Measurements from ENCODE around the gene C2CD3.
"Not testable (repeated sequence)": the region's sequence is repeated elsewhere in the genome, so short reads cannot be mapped to it uniquely, and the experiment has no call there.

The C2CD3 gene

DNA sequence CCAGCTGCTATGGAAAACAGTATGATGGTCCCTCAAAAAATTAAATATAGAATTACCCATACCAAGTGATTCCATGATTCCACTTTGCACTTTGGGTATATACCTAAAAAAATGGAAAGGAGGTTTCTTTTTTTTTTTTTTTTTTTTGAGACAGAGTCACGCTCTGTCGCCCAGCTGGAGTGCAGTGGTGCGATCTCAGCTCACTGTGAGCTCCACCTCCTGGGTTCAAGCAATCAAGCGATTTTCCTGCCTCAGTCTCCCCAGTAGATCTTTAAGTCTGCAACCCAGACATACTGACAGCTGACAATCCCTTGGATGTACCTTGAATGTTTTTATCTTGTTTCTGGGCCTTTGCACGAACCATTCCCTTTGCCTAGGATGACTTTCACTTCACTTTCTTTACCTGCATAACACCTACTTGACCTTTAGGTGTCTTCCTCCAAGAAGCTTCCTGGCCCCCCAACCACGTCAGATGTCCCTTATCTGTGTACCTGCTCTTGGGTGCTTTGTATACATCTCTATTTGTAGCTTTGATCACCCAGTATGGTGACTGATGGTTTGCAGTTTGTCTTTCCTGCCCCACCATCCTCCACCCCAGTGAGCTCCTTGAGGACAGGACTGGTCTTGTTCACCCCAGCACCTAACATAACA is 173.6 kb downstream of the C2CD3 start:
- no peak overlapping the region for H3K4me3 ChIP-seq (ENCODE audit: low read length)
- no peak for DNase-seq (ENCODE audit: low read depth, low spot score)

- H3K4me3 ChIP-seq (ENCODE audit: low read length), result no peak overlapping the region
- no peak for DNase-seq (ENCODE audit: low read depth, low spot score)
Measured at GRCh38 chr11:73996161-73996747, 174.5 kb downstream of the C2CD3 start.

DNA sequence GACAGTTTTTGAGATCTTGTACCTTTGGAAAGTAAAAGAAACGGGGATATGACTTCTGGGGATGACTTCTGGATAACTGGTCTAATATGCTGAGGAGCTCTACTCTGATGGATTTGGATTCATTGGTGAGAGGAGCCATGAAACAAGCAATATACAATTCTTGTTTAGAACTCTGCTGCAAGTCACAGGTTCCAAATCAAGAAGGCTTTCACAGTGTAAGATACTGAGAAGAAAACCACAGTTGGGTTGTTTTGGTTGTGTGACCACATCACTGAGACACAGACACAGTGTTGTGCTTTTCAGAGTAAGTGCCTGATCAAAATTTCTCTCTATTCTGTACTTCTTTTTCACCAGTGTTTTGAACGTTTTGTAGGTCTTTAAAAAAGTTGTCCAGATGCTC is 175.1 kb downstream of the C2CD3 start:
- no peak overlapping the region for H3K4me3 ChIP-seq (ENCODE audit: low read length)
- peak; percentile 73 for DNase-seq (ENCODE audit: low read depth, low spot score)

- DNase-seq (ENCODE audit: low read depth, low spot score), result peak; percentile 69
- H3K4me3 ChIP-seq (ENCODE audit: low read length), result no peak overlapping the region
Measured at GRCh38 chr11:73995247-73995646, 175.6 kb downstream of the C2CD3 start.

GRCh38 chr11:73991471-73992006 is 179.3 kb downstream of the C2CD3 start:
- DNase-seq (ENCODE audit: low read depth, low spot score), result no peak
- H3K4me3 ChIP-seq (ENCODE audit: low read length), result no peak overlapping the region

DNA sequence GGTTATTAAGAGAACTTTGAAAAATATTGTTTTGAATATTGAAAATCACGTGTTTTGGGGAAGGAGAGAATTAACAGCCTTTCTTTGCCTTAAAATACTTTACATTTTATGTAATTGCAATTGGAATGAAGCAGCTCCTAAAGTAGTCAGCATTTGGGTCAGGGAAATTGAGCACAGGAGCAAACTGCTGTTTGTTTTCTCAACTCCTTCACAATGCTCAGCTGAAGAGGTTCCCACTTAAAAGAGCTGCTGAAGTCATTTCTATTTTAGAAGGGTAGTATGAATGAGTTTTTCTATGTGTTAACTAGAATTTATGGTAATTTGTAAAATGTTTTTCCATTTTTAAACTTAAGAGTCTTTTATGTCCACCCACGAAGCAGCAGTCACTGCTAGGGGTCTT is 180.1 kb downstream of the C2CD3 start:
- no peak overlapping the region for H3K4me3 ChIP-seq (ENCODE audit: low read length)
- DNase-seq (ENCODE audit: low read depth, low spot score), result no peak

DNA sequence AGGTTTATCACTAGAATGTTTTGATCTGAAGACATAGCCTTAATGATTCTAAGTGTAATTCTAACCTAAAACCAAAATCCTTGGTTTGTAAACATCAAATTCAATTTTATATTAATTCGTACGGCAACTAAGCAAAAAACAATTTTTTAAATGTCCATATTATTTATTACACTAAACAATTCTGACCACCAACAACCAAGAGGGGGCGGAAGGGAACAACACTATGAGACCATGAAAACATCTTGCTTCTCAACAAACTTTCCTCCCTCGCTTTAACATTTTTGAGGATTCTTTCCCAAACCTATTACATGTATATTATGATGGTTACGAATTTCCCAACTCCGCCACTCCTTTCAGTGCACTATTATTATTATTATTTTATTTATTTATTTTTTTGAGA is 181.6 kb downstream of the C2CD3 start:
- no peak overlapping the region for H3K4me3 ChIP-seq (ENCODE audit: low read length)
- DNase-seq (ENCODE audit: low read depth, low spot score), result no peak

- no peak for DNase-seq (ENCODE audit: low read depth, low spot score)
Measured at GRCh38 chr11:73988227-73988626, 182.6 kb downstream of the C2CD3 start.

DNA sequence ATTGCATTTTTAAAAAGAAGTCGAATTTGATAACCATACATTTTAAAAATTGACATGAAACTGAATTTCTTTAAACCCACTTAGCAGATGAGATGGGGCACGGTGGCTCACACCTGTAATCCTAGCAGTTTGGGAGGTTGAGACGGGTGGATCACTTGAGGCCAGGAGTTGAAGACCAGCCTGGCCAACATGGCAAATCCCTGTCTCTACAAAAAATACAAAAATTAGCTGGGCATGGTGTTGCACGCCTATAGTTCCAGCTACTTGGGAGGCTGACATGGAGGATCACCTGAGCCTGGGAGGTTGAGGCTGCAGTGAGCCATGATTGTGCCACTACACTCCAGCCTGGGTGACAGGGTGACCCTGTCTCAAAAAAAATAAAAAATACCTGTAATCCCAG is 185.1 kb downstream of the C2CD3 start:
- H3K4me3 ChIP-seq (ENCODE audit: low read length); DNase-seq (ENCODE audit: low read depth, low spot score): not testable (repeated sequence)

More at GRCh38 chr11:73988227-73988626, 182.6 kb downstream of the C2CD3 start:
- H3K4me3 ChIP-seq (ENCODE audit: low read length), result no peak overlapping the region

DNA sequence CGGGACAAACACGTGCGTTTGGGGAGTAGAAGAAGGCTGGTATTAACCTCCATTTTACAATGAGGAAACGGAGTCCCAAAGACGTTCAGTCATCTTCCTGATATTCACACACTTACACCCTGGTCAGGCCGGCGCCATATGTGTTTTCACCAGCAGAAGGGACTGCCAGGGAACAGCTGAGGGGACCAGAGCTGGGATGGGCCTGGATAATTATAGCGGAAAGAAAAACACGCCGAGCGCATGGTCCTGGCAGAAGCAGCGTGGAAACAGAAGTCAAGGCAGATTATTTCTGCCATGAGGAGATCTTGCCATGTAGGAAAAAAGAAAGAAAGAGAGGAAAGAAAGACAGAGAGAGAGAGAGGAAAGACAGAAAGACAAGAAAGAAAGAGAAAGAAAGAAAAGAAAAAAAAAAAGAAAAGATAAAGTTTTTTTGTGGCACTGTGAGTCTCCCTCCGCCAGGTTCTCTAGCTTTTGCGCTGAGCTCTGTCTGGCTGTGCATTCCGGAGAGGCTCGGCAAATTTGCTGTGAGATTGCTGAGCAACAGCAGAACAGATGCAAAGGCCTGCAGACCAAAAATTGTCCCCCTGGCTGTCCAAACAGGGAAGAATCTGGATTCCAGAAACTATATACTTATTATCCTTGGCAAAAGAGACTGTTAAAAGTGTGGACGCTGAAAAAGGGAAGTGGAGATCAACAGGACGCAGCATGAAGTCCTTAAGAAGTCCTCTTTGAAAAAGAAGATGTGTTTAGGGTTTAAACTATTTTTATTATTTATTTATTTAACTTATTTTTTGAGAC is 186.9 kb downstream of the C2CD3 start:
- peak overlapping the region; percentile 86 for H3K4me3 ChIP-seq (ENCODE audit: low read length)
- DNase-seq (ENCODE audit: low read depth, low spot score), result no peak

GRCh38 chr11:73982990-73983740 is 187.6 kb downstream of the C2CD3 start:
- peak overlapping the region; percentile 86 for H3K4me3 ChIP-seq (ENCODE audit: low read length)
- DNase-seq (ENCODE audit: low read depth, low spot score), result peak; percentile 95

DNA sequence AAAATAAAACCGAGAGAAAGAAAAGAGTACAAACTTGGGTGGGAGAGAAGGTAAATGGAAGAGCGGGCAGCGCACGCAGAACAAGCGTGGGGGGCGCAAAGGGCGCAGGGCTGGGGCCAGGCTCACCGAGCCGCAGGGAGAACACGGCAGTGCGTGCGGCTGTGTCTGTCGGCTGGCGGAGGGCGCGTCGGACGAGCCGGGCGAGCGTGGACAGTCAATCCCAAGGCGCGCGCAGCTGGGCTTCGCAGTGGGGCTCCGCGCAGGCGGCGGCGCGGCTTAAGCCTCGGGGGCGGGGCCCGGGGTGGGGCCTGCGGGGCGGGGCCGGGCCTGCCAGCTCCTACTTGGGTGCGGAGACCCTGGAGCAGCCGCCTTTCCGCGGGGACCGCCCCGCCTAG is 188.2 kb downstream of the C2CD3 start, which contains the start of gene UCP2:
Gene UCP2 (minus strand): TSS at position 249 of the 395 bp plus-strand sequence. CDS start 4,465 bp downstream, outside the sequence.
- H3K4me3 ChIP-seq (ENCODE audit: low read length), result peak within 1 kb of the TSS; percentile 86
- peak; percentile 67 for DNase-seq (ENCODE audit: low read depth, low spot score)

DNA sequence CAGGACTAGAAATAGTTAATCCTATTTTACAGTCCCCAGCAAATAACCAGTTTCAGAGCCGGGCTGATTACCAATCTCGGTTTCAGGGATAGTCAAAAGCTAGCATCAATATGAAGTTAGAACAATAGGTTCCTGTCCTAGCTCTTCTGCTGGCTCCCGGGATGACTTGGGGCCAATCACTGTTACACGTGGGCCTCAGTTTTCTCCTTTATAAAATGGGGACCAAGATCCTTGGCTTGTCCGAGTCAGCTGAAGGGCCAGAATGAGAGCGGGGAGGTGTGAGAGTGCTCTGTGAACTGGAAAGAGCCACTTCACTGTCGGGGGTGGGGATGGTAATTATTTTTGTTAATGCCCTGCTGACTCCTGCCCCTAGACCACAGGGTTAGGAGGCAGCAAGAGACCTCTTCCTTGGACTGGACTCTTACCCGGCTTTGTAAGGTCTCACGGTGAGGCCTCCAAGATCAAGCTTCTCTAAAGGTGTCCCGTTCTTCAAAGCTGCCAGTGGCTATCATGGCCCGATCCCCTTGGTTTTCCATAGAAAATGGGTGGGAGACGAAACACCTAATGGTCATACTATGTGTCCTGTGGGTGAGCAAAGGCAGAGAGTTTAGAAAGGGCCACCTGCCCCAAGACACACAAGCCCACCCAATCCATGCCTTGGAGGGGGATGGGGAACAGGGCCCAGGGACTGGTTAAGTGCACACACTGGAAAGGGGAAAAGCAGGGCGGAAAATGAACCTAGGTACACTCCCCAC is 189.6 kb downstream of the C2CD3 start:
- peak overlapping the region; percentile 86 for H3K4me3 ChIP-seq (ENCODE audit: low read length)
- DNase-seq (ENCODE audit: low read depth, low spot score), result no peak

DNA sequence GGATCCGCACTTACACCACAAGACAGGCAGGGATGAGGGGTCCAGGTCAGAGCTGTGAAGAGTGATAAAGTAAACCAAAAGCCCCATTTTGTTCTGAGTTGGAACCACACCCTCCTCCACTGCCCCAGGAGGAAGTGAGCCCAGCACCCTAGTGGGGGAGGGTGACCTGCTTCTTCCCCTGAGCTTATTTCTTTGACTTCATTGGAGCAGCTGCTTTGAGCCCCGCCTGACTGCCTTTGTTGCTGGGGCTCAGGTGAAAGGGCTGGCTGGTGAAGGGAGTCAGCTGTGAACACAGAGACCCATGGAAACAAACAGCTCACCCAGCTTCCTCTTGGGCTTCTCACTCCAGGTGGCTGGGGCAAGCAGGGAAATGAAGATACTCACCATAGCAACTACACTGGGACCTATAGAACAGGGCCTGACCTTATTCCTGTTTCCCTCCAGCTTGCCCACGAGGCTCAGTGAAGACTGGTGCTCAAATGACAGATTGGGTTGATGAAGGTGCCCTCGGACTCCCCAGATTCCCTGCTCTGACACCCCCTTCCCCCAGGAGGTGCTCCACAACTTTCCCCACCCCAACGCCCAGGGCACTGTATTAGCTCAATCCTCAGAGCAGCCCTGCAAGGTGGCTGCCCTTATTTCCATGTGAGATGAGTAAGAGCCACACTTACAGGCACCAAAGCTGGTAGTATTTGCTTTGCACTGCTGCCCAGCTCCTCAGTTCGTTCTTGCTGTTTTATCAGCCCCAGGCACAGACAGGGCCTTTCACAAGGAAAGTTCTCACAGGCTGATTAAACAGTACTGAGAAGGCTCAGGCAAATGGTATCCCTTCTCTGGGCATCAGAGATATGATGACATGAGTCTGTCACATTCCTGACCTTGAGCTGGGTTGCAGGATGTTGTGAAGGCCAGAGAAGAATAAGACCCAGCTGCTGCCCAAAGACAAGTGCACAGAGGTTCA is 190.5 kb downstream of the C2CD3 start:
- peak; percentile 93 for DNase-seq (ENCODE audit: low read depth, low spot score)
- peak overlapping the region; percentile 86 for H3K4me3 ChIP-seq (ENCODE audit: low read length)

GRCh38 chr11:73978576-73979086 is 192.2 kb downstream of the C2CD3 start:
- no peak for DNase-seq (ENCODE audit: low read depth, low spot score)
- H3K4me3 ChIP-seq (ENCODE audit: low read length), result no peak overlapping the region

DNA sequence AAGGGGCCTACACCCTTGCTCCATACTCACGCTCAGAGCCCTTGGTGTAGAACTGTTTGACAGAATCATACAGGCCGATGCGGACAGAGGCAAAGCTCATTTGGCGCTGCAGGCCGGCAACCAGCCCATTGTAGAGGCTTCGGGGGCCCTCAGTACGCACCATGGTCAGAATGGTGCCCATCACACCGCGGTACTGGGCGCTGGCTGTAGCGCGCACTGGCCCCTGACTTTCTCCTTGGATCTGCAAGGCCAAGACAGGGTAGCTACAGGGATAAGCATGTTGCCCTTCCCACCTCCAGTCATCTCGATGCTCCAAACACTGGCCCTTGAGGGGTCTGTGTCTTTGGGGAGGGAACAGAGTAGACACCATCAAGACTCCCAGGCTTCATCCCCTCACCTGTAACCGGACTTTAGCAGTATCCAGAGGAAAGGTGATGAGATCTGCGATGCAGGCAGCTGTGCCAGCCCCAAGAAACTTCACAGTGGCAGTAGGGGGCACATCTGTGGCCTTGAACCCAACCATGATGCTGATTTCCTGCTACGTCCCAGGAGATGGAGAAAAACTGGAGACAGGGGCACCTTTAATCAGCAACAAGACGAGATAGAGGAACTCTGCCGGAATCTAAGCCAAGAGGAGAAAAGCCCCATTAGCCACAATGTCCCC is 192.8 kb downstream of the C2CD3 start:
- H3K4me3 ChIP-seq (ENCODE audit: low read length), result no peak overlapping the region
- DNase-seq (ENCODE audit: low read depth, low spot score), result no peak
